ENCODE data around the gene LCE2D.

The LCE2D gene

GRCh38 chr1:152697701-152698600, 34.8 kb downstream of the LCE2D start, which contains the start of gene LCE2A:
Gene LCE2A, plus strand, starts transcription at chr1:152698345. Its CDS starts 557 bp downstream, at chr1:152698902.
- no peak for DNase-seq (ENCODE audit: low spot score)

GRCh38 chr1:152699746-152700145, 36.6 kb downstream of the LCE2D start:
- DNase-seq (ENCODE audit: low spot score): no peak

GRCh38 chr1:152707860-152708259, 44.7 kb downstream of the LCE2D start, which contains the start of gene LCE4A:
Gene LCE4A, plus strand, starts transcription at chr1:152708160. Its CDS starts 916 bp downstream, at chr1:152709076.
- no peak for DNase-seq (ENCODE audit: low spot score)

Data from CD4-positive, alpha-beta T cell treated with Interleukin-15 for 4 hours (primary cell).